ENCODE data around the gene DAGLB.

GRCh38 chr7:6375348-6376101, 72.2 kb downstream of the DAGLB start:
- TF ChIP-seq CTCF (IDR thresholded peaks at IDR 0.05) (no peak), POLR2A (IDR thresholded peaks at IDR 0.05) (no peak)
